NCI-H146 treated with DMSO at 0.1 percent for 48 hours (cell line): ENCODE results near the gene ZNF566.
"Not testable (repeated sequence)": the region's sequence is repeated elsewhere in the genome, so short reads cannot be mapped to it uniquely, and the experiment has no call there.

Experiments
- DNase-seq: peaks from one replicate; lab custom pipeline; 2025; ENCODE audit not compliant: unreplicated experiment; lab: John Stamatoyannopoulos, UW

Gene ZNF566

DNA sequence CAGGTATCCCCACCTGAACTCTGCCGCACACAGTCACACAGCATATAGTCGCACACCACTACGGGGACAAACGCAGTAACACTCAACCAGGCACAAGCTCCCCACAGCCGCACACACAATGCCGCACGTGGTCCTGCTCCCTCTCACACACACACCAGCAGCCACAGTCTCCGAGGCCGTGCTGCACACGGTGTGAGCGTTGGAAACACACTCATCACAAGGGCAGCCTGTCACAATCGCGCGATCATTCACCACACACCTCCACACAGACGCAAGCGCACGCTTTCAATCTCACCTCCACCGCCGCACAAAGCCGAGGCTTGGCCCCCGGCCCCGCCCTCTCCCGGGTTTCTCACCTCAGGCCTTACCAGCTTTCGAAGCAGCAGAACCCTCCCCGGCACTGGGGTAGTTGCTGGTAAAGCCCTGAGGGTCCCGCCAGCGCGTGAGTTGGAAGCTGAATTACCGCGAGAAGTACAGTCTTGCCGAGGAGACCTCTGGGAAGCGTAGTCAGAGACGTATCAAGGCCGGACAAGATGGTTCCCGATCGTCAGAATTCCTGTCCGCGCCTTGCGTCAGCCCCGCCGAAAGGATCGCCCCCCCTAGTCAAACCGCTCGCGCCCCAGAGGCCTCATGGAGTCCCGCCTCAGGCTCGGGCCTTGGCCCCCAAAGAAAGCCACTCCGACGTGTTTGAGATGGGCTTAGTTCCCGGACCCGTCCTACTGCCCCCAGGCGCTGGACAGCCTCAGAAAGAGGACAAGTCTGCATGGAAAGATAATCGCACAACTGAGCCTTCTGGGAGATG lies at the start of gene ZNF566:
Gene ZNF566 (minus strand): TSS at position 444 of the 802 bp plus-strand sequence. CDS start 13,004 bp downstream, outside the sequence.
- peak; percentile 97 for DNase-seq

DNA sequence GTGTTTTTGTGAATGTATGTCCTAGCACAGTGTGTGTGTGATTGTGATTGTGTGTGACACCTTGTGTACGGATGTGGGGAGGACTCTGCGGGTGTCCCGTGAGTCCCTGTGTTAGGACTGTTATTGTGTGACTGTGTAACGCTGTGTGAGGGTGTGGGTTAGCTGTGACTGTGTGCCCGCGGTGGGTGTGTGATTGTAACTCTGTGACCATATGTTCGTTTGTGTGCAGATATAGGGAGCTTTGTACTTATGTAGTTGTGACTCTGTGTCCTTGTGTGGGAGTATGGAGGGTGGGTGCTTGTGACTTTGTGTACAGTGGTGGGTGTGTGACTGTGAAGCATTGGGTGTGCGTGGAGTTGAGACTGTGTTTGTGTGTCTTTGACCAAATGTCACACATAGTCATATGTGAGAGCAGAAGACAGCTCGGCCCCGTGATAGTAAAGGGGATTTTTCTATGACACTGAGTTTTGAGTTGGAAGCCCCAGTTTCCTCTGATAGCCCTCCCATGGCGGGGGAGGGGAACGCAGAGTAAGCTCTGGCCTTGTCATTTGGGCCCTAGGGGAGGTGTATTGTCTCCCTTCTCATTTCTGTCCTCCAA lies 39.7 kb upstream of the ZNF566 start:
- DNase-seq, result no peak

DNA sequence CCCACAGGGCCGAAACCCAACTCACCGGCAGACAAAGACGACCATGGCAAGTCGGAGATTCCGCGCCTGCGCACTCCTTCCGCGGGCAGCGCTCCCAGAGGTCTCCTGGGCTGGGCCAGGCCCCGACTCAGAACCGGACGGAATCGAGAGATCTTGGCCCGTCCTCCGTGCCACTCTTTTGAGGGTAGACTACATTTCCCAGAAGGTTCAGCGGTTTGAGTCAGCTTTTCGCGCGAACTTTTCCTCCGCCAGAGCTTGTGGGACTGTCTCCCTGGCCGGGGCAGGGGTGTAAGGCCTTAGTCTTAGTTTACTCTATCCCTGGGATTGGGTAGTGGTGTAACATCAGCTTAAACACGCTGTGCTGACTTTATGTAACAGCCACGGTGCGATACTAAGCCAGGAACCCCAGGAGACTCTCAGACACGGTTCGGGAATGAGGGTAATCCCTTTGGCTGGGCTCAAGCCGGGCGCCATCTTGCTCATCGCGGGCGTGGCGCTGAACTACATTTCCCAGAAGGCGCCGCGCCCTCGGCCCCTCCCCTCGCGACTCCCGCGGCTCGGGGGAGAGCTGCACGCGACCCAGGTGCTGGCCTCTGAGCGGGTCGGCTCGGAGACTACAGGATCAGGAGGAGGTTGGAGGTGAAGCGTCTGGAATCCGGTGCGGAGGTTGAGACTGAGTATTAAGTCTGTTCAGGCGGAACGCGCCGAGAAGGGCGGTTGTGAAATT lies 39.0 kb upstream of the ZNF566 start, which contains the start of gene ZNF260:
Gene ZNF260 (minus strand): TSS at position 78 of the 727 bp plus-strand sequence. CDS start 13,033 bp downstream, outside the sequence.
- peak; percentile 90 for DNase-seq

DNA sequence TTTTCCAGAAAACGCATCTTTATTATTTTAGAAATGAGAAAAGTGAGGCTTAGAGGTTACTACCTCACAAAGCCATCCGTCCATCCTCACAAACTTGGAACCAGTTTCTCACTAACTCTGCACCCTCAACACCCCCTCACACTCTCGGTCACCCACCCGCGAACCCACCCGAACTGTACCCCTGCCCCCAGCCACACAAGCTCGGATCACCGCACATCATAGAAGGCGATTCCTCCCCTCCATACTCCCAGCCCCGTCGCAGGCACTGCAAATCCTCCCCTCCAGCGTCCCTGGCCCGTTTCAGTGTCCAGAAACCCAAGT lies 38.5 kb upstream of the ZNF566 start:
- no peak for DNase-seq

DNA sequence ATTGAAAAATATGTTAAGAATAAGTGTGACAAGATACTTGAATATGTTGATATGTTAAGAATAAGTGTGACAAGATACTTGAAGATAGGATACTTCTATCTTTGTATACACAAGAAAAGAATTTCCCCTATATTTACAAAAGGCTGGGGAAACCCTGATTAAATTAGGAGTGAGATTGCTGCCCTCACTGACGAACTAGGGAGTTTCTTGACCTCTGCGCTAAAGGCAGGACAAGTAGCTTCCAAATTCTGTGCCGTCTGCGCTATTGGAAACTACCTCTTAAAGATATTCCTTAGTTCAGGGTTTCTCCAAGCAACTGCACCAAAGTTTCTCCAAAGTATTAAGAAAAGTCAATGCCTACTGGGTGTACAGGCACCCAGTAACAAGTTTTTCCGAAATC lies 38.0 kb upstream of the ZNF566 start:
- DNase-seq, result no peak

DNA sequence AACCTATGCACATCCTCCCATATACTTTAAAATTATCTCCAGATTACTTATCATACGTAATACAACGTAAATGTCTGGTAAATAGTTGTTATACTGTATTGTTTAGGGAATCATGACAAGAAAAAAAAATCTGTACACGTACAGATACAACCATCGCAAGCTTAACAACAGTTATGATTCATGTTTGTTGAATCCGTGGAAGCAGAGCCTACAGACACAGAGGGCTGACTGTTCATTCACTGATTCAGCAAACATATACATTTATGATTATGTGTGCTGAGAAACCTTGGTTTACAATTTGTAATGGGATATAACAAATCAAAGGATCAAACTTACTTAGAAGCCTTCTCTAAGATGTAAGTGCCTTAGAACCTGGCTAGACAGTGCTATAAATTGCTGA lies 37.2 kb upstream of the ZNF566 start:
- DNase-seq, result no peak

DNA sequence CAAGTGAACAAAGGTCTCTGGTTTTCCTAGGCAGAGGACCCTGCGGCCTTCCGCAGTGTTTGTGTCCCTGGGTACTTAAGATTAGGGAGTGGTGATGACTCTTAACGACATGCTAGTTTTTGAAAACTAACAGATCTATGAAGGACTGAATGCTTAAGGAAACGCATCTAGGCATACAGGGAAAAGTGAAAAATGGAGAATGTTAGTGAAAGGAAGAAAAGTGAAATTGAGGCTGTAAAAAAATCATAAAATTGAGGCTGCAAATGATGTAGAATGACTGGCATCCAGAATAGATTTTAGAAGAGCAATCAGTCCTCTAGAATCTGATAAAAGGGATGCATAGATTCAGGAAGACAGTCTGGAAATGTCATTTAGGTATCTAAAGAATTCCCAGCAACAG lies 35.3 kb upstream of the ZNF566 start:
- no peak for DNase-seq

DNA sequence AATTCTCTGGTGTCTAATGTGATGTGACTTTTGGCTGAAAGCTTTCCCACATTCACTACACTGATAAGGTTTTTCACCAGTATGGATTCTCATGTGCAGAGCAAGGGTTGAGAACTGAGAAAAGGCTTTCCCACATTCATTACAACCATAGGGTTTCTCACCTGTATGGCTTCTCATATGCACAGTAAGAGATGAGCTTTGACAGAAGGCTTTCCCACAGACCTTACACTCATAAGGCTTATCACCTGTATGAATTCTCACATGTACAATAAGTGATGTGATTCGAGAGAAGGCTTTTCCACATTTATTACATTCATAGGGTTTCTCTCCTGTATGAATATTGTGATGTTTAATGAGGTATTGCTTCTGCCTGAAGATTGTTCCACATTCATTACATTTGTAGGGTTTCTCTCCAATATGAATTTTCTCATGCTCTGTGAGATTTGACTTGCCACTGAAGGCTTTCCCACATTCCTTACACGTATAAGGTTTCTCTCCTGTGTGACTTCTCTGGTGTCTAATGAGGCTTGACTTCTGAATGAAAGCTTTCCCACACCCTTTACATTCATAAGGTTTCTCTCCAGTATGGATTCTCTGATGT lies 24.8 kb upstream of the ZNF566 start:
- DNase-seq, result no peak

DNA sequence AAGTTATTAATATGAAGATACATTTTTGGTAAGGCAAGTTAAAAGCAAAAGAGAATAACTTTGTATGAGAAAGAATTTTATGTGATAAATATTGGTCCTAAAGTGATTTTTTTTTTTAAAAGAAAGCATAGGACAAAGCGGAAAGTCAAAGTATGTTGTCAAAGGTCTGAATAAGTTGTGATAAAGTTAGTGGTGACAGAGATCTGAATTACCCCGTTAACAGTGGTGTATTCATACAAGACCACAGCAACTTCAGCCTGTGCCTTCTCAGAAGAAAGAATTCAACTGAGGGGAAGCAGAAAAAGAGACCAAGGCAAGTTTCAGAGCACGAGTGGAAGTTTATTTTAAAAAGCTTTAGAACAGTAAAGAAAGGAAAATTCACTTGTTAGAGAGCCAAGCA lies 19.0 kb upstream of the ZNF566 start:
- DNase-seq, result no peak

DNA sequence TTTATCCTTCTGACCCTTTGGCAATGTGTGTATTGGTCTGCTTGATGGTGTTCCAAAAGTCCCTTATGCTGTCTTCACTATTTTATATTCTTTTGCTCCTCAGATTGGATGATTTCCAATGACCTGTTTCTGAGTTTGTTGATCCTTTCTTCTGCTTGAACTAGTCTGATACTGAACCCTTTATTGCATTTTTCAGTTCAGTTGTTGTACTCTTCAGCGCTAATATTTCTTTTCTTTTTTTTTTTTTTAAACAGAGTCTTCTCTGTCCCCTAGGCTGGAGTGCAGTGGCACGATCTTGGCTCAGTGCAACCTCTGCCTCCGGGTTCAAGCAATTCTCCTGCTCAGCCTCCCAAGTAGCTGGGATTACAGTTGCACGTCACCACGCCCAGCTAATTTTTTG lies 12.6 kb upstream of the ZNF566 start:
- no peak for DNase-seq

DNA sequence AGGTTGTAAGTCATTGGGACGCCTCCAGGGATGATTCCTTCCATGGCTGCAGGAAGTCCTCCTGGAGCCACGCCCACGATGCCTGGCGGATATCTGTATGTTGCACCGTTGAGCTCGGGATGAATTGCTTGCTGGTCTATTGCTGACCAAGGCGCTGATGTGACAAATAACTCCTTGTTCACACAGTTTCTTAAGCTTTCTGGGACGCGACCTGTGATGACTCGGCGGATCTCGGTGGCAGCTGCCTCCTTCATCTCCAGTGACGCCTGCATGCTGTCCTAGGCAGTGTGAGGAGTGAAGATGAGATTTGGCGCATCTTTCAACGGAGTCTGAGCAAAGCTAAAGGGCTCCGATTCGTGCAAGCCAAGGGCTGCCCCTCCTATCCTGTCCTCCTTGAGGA lies 7.6 kb upstream of the ZNF566 start:
- DNase-seq, result no peak

DNA sequence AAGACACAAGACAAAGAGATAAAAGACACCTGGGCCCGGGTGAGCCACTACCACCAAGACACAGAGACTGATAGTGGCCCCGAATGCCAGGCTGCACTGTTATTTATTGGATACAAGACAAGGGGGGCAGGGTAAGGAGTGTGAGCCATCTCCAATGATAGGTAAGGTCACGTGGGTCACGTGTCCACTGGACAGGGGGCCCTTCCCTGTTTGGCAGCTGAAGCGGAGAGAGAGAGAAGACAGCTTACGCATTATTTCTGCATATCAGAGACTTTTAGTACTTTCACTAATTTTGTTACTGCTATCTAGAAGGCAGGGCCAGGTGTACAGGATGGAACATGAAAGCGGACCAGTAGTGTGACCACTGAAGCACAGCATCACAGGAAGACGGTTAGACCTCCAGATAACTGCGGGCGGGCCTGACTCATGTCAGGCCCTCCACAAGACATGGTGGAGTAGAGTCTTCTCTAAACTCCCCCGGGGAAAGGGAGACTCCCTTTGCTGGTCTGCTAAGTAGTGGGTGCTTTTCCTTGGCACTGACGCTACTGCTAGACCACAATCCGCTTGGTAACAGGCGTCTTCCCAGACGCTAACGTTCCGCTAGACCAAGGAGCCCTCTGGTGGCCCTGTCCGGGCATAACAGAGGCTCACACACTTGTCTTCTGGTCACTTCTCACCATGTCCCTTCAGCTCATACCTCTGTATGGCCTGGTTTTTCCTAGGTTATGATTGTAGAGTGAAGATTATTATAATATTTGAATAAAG lies 3.5 kb upstream of the ZNF566 start:
- not testable (repeated sequence) for DNase-seq

DNA sequence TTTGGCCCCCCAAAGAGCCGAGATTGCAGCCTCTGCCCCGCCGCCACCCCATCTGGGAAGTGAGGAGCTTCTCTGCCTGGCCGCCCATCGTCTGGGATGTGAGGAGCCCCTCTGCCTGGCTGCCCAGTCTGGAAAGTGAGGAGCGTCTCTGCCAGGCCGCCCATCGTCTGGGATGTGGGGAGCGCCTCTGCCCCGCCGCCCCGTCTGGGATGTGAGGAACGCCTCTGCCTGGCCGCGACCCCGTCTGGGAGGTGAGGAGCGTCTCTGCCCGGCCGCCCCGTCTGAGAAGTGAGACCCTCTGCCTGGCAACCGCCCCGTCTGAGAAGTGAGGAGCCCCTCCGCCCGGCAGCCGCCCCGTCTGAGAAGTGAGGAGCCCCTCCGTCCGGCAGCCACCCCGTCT lies 1.5 kb upstream of the ZNF566 start:
- DNase-seq, result not testable (repeated sequence)

DNA sequence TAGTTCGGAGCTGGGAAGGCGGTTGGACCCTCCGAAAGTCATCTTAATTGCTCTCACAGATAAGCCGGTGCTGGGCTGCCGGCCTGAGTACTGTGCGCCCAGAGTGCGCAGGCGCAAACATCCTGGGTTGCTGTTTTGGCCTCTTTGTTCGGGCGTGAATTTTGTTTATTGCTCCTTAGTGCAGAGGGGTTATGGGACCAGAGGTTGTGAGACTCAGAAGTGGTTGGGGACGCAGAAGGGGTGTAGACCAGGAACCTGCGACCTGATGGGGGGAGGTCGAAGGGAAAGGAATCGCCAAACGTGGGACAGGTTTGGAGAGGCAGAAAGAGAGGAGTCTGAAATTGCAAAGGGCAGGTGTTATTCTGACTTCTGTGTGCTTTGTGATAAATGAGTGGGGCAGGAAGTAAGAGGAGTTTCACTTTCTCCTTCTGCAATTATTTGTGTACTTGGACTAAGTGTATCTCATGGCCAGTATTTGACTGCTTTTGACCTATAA lies 607 bp upstream of the ZNF566 start:
- DNase-seq, result no peak

DNA sequence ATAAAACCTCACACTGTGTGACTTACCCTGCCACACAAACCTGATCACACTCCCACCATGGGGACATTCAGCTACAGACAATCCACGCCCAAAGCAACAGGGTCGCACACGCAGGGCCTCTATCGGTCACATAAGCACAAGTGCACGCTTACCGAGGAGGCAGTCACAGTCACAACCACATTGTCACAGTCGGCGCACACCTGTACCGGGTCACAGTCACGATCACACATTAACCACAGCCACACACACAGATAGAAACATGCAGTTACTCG lies 579 bp downstream of the ZNF566 start:
- peak; percentile 45 for DNase-seq

DNA sequence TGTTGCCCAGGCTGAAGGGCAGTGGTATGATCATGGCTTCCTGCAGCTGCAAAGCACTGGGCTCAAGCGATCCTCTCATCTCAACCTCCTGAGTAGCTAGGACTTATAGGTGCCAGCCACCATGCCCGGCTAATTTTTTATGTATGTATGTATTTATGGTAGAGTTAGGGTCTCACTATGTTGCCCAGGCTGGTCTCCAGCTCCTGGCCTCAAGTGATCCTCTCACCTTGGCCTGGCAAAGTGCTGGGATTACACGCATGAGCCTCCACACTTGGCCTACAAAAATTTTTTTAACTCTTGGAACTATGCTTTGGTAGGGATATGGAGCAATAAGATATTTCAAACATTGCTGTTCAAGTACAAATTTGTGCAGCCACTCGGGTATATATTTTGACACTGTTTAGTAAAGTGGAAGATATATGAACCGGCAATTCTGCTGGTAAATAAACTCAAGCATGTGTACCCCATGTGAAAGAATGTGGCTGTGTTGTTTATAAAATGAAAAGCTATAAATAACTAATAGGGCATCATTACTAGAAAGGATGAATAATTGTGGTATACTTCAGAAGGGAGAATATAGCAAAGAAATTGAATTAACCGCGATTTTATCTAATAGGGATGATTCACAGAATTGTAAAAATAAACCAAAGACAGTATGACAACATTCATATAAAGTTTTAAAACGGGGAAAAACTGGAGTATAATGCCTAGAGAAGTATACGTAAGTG lies 1.1 kb downstream of the ZNF566 start:
- no peak for DNase-seq

DNA sequence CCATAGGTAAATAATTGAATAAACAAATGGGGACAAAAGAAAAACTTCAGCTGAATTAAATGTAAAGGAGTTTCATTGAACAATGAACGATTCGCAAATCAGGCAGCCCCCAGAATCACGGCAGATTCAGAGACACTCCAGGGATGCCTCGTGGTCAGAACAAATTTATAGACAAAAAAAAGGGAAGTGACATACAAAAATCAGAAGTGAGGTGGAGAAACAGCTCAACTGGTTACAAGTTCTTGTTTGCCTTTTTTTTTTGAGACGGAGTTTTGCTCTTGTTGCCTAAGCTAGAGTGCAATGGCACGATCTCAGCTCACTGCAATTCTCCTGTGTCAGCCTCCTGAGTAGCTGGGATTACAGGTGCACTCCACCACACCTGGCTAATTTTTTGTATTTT lies 5.7 kb downstream of the ZNF566 start:
- no peak for DNase-seq

DNA sequence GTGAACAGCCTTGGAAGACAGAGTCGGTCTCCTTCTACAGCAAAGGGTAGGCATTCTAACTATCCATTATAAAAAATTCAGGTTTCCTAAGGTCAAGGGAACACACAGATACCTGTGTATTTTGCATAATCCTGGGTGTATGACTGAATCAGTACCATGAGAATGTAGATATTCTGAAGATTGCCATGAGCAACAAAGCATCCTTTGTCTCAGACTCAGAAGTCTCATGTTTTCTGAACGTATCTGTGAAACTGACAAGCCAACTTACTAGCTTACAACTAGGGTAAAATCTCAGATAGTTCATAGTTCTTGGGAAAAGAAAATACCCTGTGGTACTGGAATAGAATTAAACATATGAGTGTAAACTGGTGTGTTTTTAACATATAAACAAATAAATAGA lies 6.5 kb downstream of the ZNF566 start:
- DNase-seq, result no peak

DNA sequence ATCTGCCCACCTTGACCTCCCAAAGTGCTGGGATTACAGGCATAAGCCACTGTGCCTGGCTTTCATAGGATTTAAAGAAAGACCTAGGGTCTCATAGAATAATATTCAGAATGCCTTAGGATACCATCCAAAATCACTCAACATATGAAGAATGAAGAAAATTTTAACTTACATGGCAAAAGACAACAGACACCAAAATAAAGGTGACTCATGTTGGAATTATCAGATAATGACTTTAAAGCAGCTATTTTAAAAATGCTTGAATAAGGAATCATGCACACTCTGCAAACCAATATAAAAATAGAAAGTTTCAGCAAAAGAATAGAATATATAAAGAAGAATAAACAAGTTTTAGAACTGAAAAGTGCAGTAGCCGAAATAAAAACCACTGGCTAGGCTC lies 29.3 kb downstream of the ZNF566 start:
- no peak for DNase-seq

DNA sequence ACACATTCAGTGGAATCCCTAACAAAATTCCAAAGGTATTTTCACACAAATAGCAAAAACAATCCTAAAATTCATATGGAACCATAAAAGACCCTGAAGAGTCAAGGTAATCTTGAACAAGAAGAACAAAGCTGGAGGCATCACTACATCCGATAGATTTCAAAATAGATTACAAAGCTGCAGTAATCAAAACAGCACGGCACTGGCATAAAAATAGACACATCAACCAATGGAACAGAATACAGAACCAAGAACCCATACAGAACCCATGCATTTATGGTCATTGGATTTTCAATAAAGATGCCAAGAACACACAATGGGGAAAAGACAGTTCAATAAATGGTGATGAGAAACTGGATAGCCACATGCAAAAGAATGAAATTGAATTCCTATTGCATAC lies 32.5 kb downstream of the ZNF566 start:
- DNase-seq, result no peak
